GM12872 (cell line): ENCODE results near the gene CRY1.

Experiments used
- CTCF ChIP-seq: IDR thresholded peaks from 3 replicates; pipeline ENCODE4 v1.5.1; 2011; ENCODE audit warnings: low read depth, mild to moderate bottlenecking, low read length, moderate library complexity; ENCODE audit not compliant: insufficient read depth

The CRY1 gene

GRCh38 chr12:106987846-106988245 is 105.5 kb downstream of the CRY1 start:
- TF ChIP-seq CTCF: no peak

- TF ChIP-seq CTCF: no peak
Measured at GRCh38 chr12:106986625-106987389, 106.5 kb downstream of the CRY1 start, which contains the start of gene MTERF2. Gene MTERF2 (minus strand): TSS chr12:106987146. CDS start chr12:106978714, 8,432 bp downstream.

GRCh38 chr12:106986135-106986534 is 107.2 kb downstream of the CRY1 start:
- no peak for TF ChIP-seq CTCF

GRCh38 chr12:106985479-106985878 is 107.9 kb downstream of the CRY1 start:
- no peak for TF ChIP-seq CTCF

GRCh38 chr12:106984588-106985137 is 108.7 kb downstream of the CRY1 start:
- no peak for TF ChIP-seq CTCF

- TF ChIP-seq CTCF: no peak
Measured at GRCh38 chr12:106982229-106982628, 111.1 kb downstream of the CRY1 start.

- TF ChIP-seq CTCF: no peak
Measured at GRCh38 chr12:106981788-106982187, 111.6 kb downstream of the CRY1 start.
